Measurements from ENCODE around the gene DIDO1.

DNA sequence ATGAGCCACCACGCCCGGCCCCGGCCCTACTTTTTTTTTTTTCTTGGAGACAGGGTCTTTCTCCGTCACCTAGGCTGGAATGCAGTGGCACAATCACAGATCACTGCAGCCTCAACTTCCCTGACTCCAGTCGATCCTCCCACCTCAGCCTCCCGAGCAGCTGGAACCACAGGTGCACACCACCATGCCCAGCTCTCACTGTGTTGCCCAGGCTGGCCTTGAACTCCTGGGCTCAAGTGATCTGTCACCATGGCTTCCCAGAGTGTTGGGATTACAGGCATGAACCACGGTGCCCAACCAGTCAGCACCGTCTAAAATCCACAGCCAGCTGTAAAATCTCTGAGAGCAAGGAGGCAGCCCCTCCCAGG lies 43.6 kb upstream of the DIDO1 start:
- no peak for TF ChIP-seq CTCF (IDR thresholded peaks at IDR 0.05)
- TF ChIP-seq POLR2A (IDR thresholded peaks at IDR 0.05) = no peak
